ENCODE results near the gene TAF4B.

Gene TAF4B

GRCh38 chr18:26386441-26386840, 160.2 kb downstream of the TAF4B start:
- H4K20me1 ChIP-seq (ENCODE audit: insufficient read depth, low read length), result no peaks in the 10 kb centered on the region
- H3K79me2 ChIP-seq (ENCODE audit: insufficient read depth, low read length), result no peaks in the 10 kb centered on the region
- H2AFZ ChIP-seq (ENCODE audit: low read length), result no peak overlapping the region
- H3K36me3 ChIP-seq (ENCODE audit: insufficient read depth, low read length), result peaks cover 33% of the 10 kb centered on the region
- no peak overlapping the region for H3K4me2 ChIP-seq (ENCODE audit: low read length)
- no peaks in the 10 kb centered on the region for H3F3A ChIP-seq (ENCODE audit: insufficient read depth, low read length)
- H3K4me1 ChIP-seq (ENCODE audit: insufficient read depth, low read length, severe bottlenecking), result no peaks in the 10 kb centered on the region
- no peak overlapping the region for H3K9ac ChIP-seq (ENCODE audit: low read length)
- no peak for TF ChIP-seq EZH2 (IDR thresholded peaks at IDR 0.05; ENCODE audit: borderline replicate concordance, low read length)
- no peak for TF ChIP-seq CTCF (IDR thresholded peaks at IDR 0.05; ENCODE audit: low read length)
- H3K9me2 ChIP-seq (ENCODE audit: low read depth, low read length), result no peaks in the 10 kb centered on the region
- H3K9me3 ChIP-seq (ENCODE audit: low read length), result no peaks in the 10 kb centered on the region
- no peak overlapping the region for H3K27ac ChIP-seq (ENCODE audit: low read depth, low read length, poor library complexity, severe bottlenecking)
- H3K4me3 ChIP-seq (ENCODE audit: low read depth, low read length, poor library complexity, severe bottlenecking), result no peak overlapping the region
- no peaks in the 10 kb centered on the region for H3K27me3 ChIP-seq (ENCODE audit: insufficient read depth, low read length)

GRCh38 chr18:26394047-26394654, 167.9 kb downstream of the TAF4B start:
- Histone ChIP-seq H3K36me3 (ENCODE audit: insufficient read depth, low read length) (peaks cover 20% of the 10 kb centered on the region), H4K20me1 (ENCODE audit: insufficient read depth, low read length) (no peaks in the 10 kb centered on the region), H2AFZ (ENCODE audit: low read length) (no peak overlapping the region), H3K4me2 (ENCODE audit: low read length) (no peak overlapping the region), H3K9me3 (ENCODE audit: low read length) (no peaks in the 10 kb centered on the region), H3K4me3 (ENCODE audit: low read depth, low read length, poor library complexity, severe bottlenecking) (no peak overlapping the region), H3K9me2 (ENCODE audit: low read depth, low read length) (no peaks in the 10 kb centered on the region), H3K27me3 (ENCODE audit: insufficient read depth, low read length) (no peaks in the 10 kb centered on the region), H3K27ac (ENCODE audit: low read depth, low read length, poor library complexity, severe bottlenecking) (no peak overlapping the region), H3F3A (ENCODE audit: insufficient read depth, low read length) (no peaks in the 10 kb centered on the region), H3K9ac (ENCODE audit: low read length) (no peak overlapping the region), H3K4me1 (ENCODE audit: insufficient read depth, low read length, severe bottlenecking) (no peaks in the 10 kb centered on the region), H3K79me2 (ENCODE audit: insufficient read depth, low read length) (no peaks in the 10 kb centered on the region)
- TF ChIP-seq EZH2 (IDR thresholded peaks at IDR 0.05; ENCODE audit: borderline replicate concordance, low read length) (no peak), CTCF (IDR thresholded peaks at IDR 0.05; ENCODE audit: low read length) (no peak)

- no peak overlapping the region for H3K4me3 ChIP-seq (ENCODE audit: low read depth, low read length, poor library complexity, severe bottlenecking)
- H3K79me2 ChIP-seq (ENCODE audit: insufficient read depth, low read length), result no peaks in the 10 kb centered on the region
- H2AFZ ChIP-seq (ENCODE audit: low read length), result no peak overlapping the region
- no peaks in the 10 kb centered on the region for H3F3A ChIP-seq (ENCODE audit: insufficient read depth, low read length)
- peaks cover 4% of the 10 kb centered on the region; the same call in 1 of the 2 replicates for H3K36me3 ChIP-seq (ENCODE audit: insufficient read depth, low read length)
- no peaks in the 10 kb centered on the region for H3K4me1 ChIP-seq (ENCODE audit: insufficient read depth, low read length, severe bottlenecking)
- no peak overlapping the region for H3K4me2 ChIP-seq (ENCODE audit: low read length)
- no peaks in the 10 kb centered on the region for H4K20me1 ChIP-seq (ENCODE audit: insufficient read depth, low read length)
- H3K27me3 ChIP-seq (ENCODE audit: insufficient read depth, low read length), result no peaks in the 10 kb centered on the region
- no peak overlapping the region for H3K9ac ChIP-seq (ENCODE audit: low read length)
- H3K9me2 ChIP-seq (ENCODE audit: low read depth, low read length), result no peaks in the 10 kb centered on the region
- H3K9me3 ChIP-seq (ENCODE audit: low read length), result no peaks in the 10 kb centered on the region
- no peak for TF ChIP-seq CTCF (IDR thresholded peaks at IDR 0.05; ENCODE audit: low read length)
- no peak for TF ChIP-seq EZH2 (IDR thresholded peaks at IDR 0.05; ENCODE audit: borderline replicate concordance, low read length)
- H3K27ac ChIP-seq (ENCODE audit: low read depth, low read length, poor library complexity, severe bottlenecking), result no peak overlapping the region
Observed at GRCh38 chr18:26397019-26397418, 170.8 kb downstream of the TAF4B start.

All from OCI-LY1 (cell line).